Liver (tissue), 9 donors: ENCODE results near the gene DOCK1. TPM values are rescaled to one million over a fixed set of nuclear protein-coding genes. Genes with fewer than 3 reads are reported as not detected.

Experiments
- DNase-seq: peaks from one replicate; pipeline ENCODE4 v3.0.0-alpha.2; 2017; ENCODE audit warnings: low spot score
- H3K27ac ChIP-seq, 2 donors: one replicate each; pipeline ENCODE4 v1.7.0; 2013; ENCODE audit warnings: inconsistent platforms in 2 of 2, low read length in 2 of 2, control low read depth in 1 of 2, low read depth in 1 of 2, mild to moderate bottlenecking in 1 of 2
- H3K27me3 ChIP-seq, 4 donors: one replicate each; pipeline versions ENCODE4 v1.6.1 to v1.7.0; 2013; ENCODE audit warnings: low read length in 3 of 4, inconsistent platforms in 1 of 4, mild to moderate bottlenecking in 1 of 4, moderate library complexity in 1 of 4; ENCODE audit not compliant: control insufficient read depth in 4 of 4, insufficient read depth in 4 of 4
- H3K36me3 ChIP-seq, 4 donors: one replicate each; pipeline versions ENCODE4 v1.6.1 to v1.7.0; 2013; ENCODE audit warnings: low read length in 3 of 4, mild to moderate bottlenecking in 3 of 4, low read depth in 1 of 4, moderate library complexity in 1 of 4; ENCODE audit not compliant: control insufficient read depth in 4 of 4, insufficient read depth in 3 of 4
- H3K4me1 ChIP-seq, 4 donors: one replicate each; pipeline versions ENCODE4 v1.6.1 to v1.7.0; 2013; ENCODE audit warnings: low read length in 3 of 4, mild to moderate bottlenecking in 3 of 4, moderate library complexity in 1 of 4; ENCODE audit not compliant: control insufficient read depth in 4 of 4, insufficient read depth in 4 of 4
- H3K4me3 ChIP-seq, 3 donors: one replicate each; pipeline versions ENCODE4 v1.6.1 to v1.7.0; 2013; ENCODE audit warnings: low read length in 3 of 3, control low read depth in 1 of 3, low read depth in 1 of 3, mild to moderate bottlenecking in 1 of 3
- H3K9ac ChIP-seq, 2 donors: one replicate each; pipeline ENCODE4 v1.7.0; 2013; ENCODE audit warnings: low read length in 2 of 2, mild to moderate bottlenecking in 2 of 2, moderate library complexity in 2 of 2, control low read depth in 1 of 2, low read depth in 1 of 2
- H3K9me3 ChIP-seq, 4 donors: one replicate each; pipeline versions ENCODE4 v1.6.1 to v1.7.0; 2013; ENCODE audit warnings: low read length in 3 of 4; ENCODE audit not compliant: control insufficient read depth in 4 of 4
- EGR1 ChIP-seq, 2 donors: IDR thresholded peaks; 2 replicates each; pipeline ENCODE4 v1.6.1; 2016 to 2018; ENCODE audit warnings: antibody characterized with exemption in 2 of 2, low read depth in 2 of 2
- FOXA1 ChIP-seq: IDR thresholded peaks from 2 replicates; pipeline ENCODE4 v1.6.1; 2016; ENCODE audit warnings: antibody characterized with exemption
- GABPA ChIP-seq, 2 donors: IDR thresholded peaks in 1 of 2; conservative IDR thresholded peaks in 1 of 2; 2 replicates each; pipeline ENCODE4 v1.6.1; 2016; ENCODE audit warnings: antibody characterized with exemption in 2 of 2, mild to moderate bottlenecking in 1 of 2, moderate library complexity in 1 of 2
- HNF4A ChIP-seq, 2 donors: conservative IDR thresholded peaks; 2 replicates each; pipeline ENCODE4 v1.6.1; 2016; ENCODE audit warnings: antibody characterized with exemption in 2 of 2, mild to moderate bottlenecking in 2 of 2
- HNF4G ChIP-seq: IDR thresholded peaks from 2 replicates; pipeline ENCODE4 v1.6.1; 2016; ENCODE audit warnings: antibody characterized with exemption
- JUND ChIP-seq, 2 donors: IDR thresholded peaks; 2 replicates each; pipeline ENCODE4 v1.6.1; 2016; ENCODE audit warnings: antibody characterized with exemption in 2 of 2
- NR2F2 ChIP-seq: IDR thresholded peaks from 2 replicates; pipeline ENCODE4 v1.6.1; 2016; ENCODE audit warnings: antibody characterized with exemption
- RAD21 ChIP-seq, 2 donors: IDR thresholded peaks; 2 replicates each; pipeline ENCODE4 v1.6.1; 2016; ENCODE audit warnings: antibody characterized with exemption in 2 of 2, mild to moderate bottlenecking in 2 of 2
- REST ChIP-seq: IDR thresholded peaks from 2 replicates; pipeline ENCODE4 v1.6.1; 2016; ENCODE audit warnings: antibody characterized with exemption, mild to moderate bottlenecking
- RXRA ChIP-seq, 2 donors: IDR thresholded peaks; 2 replicates each; pipeline ENCODE4 v1.6.1; 2017 to 2018; ENCODE audit warnings: antibody characterized with exemption in 2 of 2, mild to moderate bottlenecking in 1 of 2
- SP1 ChIP-seq: IDR thresholded peaks from 2 replicates; pipeline ENCODE4 v1.6.1; 2018; ENCODE audit warnings: antibody characterized with exemption, mild to moderate bottlenecking
- TAF1 ChIP-seq: conservative IDR thresholded peaks from 2 replicates; pipeline ENCODE4 v1.6.1; 2016; ENCODE audit warnings: antibody characterized with exemption, mild to moderate bottlenecking
- YY1 ChIP-seq: IDR thresholded peaks from 2 replicates; pipeline ENCODE4 v1.6.1; 2016; ENCODE audit warnings: antibody characterized with exemption, mild to moderate bottlenecking
- ZBTB33 ChIP-seq: IDR thresholded peaks from 2 replicates; pipeline ENCODE4 v1.6.1; 2016; ENCODE audit warnings: antibody characterized with exemption
- WGBS: extraction: QIAGEN DNeasy Blood & Tissue Kit; methylation state at CpG from one replicate; pipeline ENCODE4 v1.1.7; 2013; 5-methylcytosine and 5-hydroxymethylcytosine counted together
- polyA plus RNA-seq, 2 donors: library from polyadenylated mRNA; stranded (reverse) in 1 of 2; unstranded in 1 of 2; fragments of 200-250 nt in 1 of 2; fragments of >200 nt in 1 of 2; fragmentation: Nextera tagmentation in 1 of 2; extraction: Ambion mirVana in 1 of 2; gene quantifications; one replicate each; pipeline versions ENCODE4 v1.2.1 to v1.2.3, GENCODE V29; 2013 to 2015
- total RNA-seq, 2 donors: library from RNA; depleted of rRNA; stranded (reverse); fragments of >200 nt; gene quantifications; one replicate each; pipeline ENCODE4 v1.2.3, GENCODE V29; 2014
- TF ChIP-seq, protein P1 (sequence below): IDR thresholded peaks from 2 replicates; pipeline ENCODE4 v1.6.1; 2016; ENCODE audit warnings: antibody characterized with exemption
- TF ChIP-seq, protein P2 (sequence below): IDR thresholded peaks from 2 replicates; pipeline ENCODE4 v1.6.1; 2016; ENCODE audit warnings: antibody characterized with exemption
- TF ChIP-seq, protein P3 (sequence below): fragments of 150-350 bp; IDR thresholded peaks from 2 replicates; pipeline ENCODE4 v1.5.1; 2017; ENCODE audit warnings: improper control_type of control experiment, low read depth, low read length; ENCODE audit not compliant: missing input control
- donor health status: healthy.
- donor health status: healthy.
- donor health status: healthy.
- donor health status: healthy.
- donor health status: healthy.

Gene DOCK1
- total and polyA plus RNA-seq, 4 donors = 3.8 to 28.8 (median 9.1) TPM

- Histone ChIP-seq H3K9ac (no peak overlapping the region), H3K4me1 (no peaks in the 10 kb centered on the region), H3K27ac (no peak overlapping the region), H3K27me3 (no peaks in the 10 kb centered on the region), H3K36me3 (peaks cover 0 to 11% (median 4%) of the 10 kb centered on the region in 4 donors), H3K4me3 (no peak overlapping the region), H3K9me3 (no peaks in the 10 kb centered on the region)
- TF ChIP-seq EGR1 (IDR thresholded peaks at IDR 0.05; ENCODE audit: low read depth in 2 of 2) = no peak
- TF ChIP-seq, protein P1, sequence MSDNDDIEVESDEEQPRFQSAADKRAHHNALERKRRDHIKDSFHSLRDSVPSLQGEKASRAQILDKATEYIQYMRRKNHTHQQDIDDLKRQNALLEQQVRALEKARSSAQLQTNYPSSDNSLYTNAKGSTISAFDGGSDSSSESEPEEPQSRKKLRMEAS = no peak
- TF ChIP-seq SP1 = no peak
- no peak for DNase-seq
- WGBS = 97% methylated on average over 3 of the region's 3 CpGs
These were observed 444.5 kb downstream of the DOCK1 start for GRCh38 chr10:127349737-127350136.

GRCh38 chr10:127351542-127351941 lies 446.3 kb downstream of the DOCK1 start:
- H3K36me3 ChIP-seq = peaks cover 0 to 9% (median 2%) of the 10 kb centered on the region in 4 donors
- no peak overlapping the region for H3K4me3 ChIP-seq
- no peak for DNase-seq
- H3K4me1 ChIP-seq = no peaks in the 10 kb centered on the region
- H3K9ac ChIP-seq = no peak overlapping the region
- 96% methylated on average over 4 of the region's 4 CpGs for WGBS
- no peaks in the 10 kb centered on the region for H3K9me3 ChIP-seq
- no peak for TF ChIP-seq RAD21 (IDR thresholded peaks at IDR 0.05)
- TF ChIP-seq, protein P2, sequence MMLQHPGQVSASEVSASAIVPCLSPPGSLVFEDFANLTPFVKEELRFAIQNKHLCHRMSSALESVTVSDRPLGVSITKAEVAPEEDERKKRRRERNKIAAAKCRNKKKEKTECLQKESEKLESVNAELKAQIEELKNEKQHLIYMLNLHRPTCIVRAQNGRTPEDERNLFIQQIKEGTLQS = no peak
- no peak for TF ChIP-seq RXRA (IDR thresholded peaks at IDR 0.05)
- TF ChIP-seq JUND (IDR thresholded peaks at IDR 0.05) = no peak
- TF ChIP-seq SP1 = no peak
- no peak for TF ChIP-seq TAF1
- TF ChIP-seq GABPA (IDR thresholded peaks at IDR 0.05 in 1 of 2, conservative IDR thresholded peaks at IDR 0.05 in 1 of 2) = no peak
- TF ChIP-seq FOXA1 = no peak
- TF ChIP-seq, protein P3, sequence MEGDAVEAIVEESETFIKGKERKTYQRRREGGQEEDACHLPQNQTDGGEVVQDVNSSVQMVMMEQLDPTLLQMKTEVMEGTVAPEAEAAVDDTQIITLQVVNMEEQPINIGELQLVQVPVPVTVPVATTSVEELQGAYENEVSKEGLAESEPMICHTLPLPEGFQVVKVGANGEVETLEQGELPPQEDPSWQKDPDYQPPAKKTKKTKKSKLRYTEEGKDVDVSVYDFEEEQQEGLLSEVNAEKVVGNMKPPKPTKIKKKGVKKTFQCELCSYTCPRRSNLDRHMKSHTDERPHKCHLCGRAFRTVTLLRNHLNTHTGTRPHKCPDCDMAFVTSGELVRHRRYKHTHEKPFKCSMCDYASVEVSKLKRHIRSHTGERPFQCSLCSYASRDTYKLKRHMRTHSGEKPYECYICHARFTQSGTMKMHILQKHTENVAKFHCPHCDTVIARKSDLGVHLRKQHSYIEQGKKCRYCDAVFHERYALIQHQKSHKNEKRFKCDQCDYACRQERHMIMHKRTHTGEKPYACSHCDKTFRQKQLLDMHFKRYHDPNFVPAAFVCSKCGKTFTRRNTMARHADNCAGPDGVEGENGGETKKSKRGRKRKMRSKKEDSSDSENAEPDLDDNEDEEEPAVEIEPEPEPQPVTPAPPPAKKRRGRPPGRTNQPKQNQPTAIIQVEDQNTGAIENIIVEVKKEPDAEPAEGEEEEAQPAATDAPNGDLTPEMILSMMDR = no peak
- TF ChIP-seq HNF4A (conservative IDR thresholded peaks at IDR 0.05) = no peak
- no peak for TF ChIP-seq YY1
- no peak for TF ChIP-seq REST
- TF ChIP-seq ZBTB33 = no peak
- no peak for TF ChIP-seq HNF4G
- TF ChIP-seq NR2F2 = no peak
- TF ChIP-seq, protein P1 = no peak
- H3K27ac ChIP-seq = no peak overlapping the region
- no peaks in the 10 kb centered on the region for H3K27me3 ChIP-seq
